Fibroblast of gingiva (primary cell): ENCODE results near the gene ADGRG3.

Experiments used
- DNase-seq: peaks from one replicate; pipeline ENCODE4 v3.0.0-alpha.2; 2011; ENCODE audit warnings: low read depth

ADGRG3 gene, protein sequence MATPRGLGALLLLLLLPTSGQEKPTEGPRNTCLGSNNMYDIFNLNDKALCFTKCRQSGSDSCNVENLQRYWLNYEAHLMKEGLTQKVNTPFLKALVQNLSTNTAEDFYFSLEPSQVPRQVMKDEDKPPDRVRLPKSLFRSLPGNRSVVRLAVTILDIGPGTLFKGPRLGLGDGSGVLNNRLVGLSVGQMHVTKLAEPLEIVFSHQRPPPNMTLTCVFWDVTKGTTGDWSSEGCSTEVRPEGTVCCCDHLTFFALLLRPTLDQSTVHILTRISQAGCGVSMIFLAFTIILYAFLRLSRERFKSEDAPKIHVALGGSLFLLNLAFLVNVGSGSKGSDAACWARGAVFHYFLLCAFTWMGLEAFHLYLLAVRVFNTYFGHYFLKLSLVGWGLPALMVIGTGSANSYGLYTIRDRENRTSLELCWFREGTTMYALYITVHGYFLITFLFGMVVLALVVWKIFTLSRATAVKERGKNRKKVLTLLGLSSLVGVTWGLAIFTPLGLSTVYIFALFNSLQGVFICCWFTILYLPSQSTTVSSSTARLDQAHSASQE

DNA sequence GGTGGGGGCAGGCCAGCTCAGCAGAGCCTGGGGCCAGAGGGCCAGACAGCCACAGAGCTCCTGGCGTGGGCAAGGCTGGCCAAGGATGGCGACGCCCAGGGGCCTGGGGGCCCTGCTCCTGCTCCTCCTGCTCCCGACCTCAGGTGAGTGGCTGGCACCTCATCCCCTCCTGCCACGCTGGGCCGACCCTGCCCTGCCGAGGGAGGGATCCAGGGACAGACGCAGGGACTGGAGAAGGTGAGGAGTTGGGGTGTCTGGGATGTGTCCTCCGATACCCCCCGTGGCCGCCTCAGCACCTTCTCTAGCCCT lies at the start of gene ADGRG3:
ADGRG3 (plus strand) TSS at position 44 of the 309 bp plus-strand sequence; CDS start at position 86, 42 bp downstream.
- no peak for DNase-seq

DNA sequence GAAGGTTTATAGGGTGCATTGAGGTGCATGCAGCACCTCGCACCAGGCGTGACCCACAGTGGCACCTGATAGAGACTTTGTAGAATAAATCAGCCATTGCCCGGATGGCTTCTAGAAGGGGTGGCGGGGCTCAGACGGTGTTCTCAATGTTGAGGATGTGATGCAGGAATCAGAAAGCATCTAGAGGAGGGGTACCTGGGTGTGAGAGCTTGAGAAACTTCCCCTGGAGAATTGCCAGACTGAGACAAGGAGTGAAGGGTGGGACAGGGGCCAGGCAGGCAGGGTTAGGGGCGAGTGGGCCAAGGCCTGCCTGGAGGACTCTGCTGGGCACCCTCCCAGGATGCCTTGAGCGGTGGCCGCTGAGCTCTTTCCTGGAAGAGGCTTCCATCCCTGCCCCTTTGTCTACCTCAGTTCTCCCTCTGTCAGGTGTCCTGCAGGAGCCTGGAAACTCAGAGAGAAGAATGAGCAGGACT lies 48.9 kb upstream of the ADGRG3 start:
- no peak for DNase-seq

DNA sequence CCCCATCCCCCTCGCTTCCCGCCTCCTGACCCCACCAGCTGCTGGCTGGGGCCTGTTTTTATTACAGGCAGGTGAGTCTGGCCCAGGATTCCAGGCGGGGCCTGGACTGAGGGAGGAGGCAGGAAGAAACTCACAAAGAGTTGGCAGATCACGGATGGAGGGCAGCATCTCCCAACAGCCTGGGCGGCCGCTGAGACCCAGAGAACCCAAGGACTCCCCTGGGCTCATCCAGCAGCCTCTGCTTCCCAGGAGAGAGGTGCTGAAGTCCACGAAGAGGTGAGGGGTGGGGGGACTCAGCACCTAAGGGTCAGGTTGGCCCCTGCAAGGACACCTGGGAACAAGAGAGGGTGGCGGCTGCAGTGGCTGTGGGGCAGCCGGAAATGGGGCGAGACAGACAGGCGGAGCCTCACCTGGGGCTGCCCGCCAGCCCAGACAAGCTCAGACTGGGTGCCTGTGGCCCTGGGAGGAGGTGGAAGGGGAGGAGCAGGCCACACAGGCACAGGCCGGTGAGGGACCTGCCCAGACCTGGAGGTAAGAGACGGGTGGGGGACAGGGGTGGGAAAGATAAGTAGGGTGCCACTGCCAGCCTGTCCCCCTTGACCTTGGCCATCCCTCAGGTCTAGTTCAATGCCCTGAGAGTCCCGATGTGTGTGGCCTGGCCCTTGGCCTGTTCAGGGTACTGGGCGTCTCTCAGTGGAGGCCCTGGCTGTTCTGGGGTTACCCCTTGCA lies 48.3 kb upstream of the ADGRG3 start:
- DNase-seq: no peak

DNA sequence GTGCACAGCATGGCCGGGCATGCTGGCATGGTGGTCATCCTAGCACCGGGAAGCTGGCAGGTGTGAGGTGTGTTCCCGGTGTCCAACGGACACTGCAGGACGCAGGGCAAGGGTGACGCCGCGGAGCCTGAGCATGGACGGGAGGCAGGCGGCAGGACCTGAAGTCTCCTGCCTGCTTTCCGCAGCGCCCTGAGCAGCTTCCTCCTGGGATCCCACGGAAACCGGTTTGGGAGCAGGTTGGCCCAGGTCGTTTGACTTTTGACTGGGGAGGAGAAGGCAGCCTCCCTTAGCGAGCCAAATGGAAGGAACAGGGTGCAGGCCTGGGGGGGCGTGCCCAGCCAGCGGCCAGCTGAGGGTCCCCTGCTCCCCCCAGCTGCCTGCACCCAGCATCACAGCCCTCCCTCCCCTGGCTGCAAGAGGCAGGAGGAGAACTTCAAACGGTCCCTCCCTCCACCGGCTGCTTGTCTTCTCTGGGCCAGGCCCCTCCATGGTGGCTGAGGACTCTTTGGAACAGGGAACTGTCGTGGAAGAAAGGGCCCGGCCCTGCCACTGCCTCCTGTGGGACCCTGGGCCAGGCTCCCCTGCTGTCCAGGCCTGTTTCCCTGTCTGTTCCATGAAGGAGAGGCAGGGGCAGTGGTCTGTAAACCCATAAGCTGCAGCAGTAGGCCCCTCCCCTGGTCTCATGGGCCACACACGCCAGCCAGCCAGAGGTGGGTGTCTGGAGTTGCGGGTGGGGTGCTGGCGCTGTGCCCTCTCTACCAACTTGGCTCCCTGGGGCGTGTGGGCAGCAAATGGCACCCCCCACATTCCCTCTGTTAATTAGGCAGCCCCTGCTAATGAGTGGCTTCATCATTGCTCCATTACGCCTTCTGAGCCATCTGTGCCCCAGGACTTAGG lies 47.5 kb upstream of the ADGRG3 start:
- DNase-seq: no peak

DNA sequence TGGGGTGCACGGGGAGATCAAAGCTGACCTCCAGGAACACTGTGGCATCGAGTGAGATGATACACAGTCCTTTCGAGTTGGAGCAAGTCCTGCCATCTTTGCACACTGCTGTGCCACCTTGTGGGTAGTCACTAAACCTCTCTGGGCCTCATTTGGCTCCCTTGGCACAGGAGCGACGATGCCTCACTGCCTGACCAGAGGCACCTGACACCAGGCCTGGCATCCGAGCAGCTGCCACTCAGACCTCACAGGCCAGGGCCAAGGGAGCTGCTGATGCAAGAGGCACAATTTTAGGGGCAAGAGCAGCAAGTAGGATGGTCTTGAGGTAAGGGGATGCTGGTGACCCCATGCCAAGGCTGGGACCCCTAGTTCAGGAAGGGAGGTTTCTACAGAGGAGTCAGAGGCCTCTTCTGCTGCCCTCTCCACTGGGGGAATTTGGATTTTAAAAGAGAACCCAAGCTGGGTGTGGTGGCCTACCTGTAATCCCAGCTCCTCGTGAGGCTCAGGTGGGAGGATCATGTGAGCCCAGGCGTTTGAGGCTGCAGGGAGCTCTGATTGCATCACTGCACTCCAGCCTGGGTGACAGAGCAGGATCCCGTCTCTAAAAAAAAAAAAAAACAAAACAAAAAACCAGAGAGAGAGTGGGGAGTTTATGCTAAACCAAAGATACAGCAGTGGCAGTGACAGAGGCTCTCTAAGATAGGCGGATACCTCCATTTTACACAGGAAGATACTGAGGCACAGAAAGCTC lies 46.4 kb upstream of the ADGRG3 start:
- no peak for DNase-seq

DNA sequence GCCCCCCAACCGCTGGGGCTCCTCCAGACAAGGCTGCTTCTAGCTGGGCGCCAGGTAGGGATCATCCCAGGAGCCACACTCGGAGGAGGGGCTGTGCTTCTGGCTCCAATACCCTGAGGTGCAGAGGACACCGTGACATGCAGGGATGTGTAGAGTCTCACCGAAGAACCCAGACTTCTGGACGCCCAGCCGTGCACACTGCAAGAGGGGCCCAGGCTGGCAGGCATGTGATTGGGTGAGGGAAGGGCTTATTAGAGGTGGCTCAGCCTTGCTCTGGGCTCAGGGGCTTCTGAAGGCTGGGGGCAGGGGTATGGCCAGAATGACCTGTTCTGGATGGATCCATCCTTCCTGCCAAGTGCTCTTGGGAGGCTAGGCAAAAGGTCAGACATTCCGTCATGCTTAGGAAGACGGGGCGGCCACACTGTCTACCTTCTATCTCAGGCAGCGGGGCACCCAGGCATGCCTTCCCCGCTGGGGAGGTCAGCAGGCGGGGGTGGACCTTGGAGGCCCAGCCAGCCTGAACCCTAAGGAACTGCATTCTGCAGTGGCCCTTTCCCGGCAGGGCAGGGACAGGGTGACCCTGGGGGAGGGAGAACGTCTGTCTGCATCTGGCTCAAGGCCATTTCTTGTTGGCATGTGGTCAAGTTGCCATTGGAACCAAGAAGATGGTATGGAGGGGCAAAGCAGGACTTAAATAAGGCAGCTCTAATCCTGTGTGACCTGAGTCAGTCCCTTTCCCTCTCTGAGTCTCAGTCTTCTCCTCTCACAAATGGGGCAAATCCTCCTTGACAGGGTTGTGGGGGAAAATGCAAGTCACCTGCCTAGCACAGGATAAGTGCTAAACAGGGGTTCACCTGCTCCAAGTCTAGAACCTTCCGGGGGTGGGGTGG lies 45.5 kb upstream of the ADGRG3 start:
- no peak for DNase-seq

DNA sequence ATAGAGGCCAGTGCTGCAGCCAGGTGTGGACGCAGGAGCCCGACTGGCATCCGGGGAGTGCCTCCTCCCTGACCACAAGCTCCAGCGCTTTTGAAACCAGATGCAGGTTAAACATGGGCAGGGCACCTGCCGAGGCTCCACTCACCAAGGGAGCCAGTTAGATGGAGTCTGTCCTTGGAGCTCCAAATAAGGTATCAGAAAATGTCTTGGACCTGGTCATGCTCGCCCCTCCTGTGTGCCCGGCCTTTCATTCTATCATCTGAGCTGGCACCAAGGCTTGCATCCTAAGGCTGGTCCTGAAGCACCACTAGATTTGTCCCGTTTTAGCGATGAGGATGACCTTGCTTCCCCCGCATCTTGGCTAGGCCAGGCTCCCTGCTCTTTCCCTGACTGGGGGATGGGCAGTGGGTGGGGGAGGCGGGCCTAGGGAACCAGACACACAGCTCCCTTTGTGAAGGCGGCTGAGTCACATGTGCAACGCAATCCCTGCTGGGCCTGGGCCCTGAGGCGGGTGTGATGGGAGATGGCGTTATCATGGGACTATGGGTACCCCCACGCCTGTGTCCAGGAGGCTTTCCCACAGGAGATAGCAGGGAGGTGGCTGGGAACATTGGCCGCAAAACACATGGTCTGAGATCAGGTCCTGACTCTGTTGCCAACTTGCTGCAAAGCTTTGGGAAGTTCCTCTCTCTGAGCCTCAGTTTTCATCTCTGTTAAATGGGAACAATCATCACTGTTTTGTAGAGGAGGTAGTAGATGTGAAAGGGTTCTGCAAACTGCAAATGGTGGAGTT lies 44.7 kb upstream of the ADGRG3 start:
- DNase-seq: no peak

DNA sequence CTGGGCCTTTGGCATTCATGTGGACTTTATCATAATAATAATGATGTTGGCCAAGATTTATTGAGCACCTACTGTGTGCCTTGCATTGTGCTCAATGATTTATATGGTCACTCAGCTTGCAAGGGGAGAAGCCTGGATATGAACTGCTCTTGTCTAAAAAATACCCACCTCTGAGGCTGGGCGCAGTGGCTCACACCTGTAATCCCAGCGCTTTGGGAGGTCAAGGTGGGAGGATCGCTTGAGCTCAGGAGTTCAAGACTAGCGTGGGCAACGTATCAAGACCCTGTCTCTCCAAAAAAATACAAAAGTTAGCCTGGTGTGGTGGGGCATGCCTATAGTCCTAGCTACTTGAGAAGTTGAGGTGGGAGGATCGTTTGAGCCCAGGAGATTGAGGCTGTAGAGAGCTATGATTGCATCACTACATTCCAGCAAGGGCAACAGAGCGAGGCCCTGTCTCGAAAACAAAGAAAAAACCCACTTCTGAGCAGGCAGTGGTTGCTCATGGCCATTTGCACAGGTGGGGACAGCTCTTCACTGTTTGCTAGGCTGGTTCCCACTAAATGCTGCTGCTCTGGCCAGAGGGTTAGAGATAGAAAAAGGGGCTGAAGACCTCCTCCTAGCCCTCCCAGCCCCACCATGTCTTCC lies 43.9 kb upstream of the ADGRG3 start:
- no peak for DNase-seq

DNA sequence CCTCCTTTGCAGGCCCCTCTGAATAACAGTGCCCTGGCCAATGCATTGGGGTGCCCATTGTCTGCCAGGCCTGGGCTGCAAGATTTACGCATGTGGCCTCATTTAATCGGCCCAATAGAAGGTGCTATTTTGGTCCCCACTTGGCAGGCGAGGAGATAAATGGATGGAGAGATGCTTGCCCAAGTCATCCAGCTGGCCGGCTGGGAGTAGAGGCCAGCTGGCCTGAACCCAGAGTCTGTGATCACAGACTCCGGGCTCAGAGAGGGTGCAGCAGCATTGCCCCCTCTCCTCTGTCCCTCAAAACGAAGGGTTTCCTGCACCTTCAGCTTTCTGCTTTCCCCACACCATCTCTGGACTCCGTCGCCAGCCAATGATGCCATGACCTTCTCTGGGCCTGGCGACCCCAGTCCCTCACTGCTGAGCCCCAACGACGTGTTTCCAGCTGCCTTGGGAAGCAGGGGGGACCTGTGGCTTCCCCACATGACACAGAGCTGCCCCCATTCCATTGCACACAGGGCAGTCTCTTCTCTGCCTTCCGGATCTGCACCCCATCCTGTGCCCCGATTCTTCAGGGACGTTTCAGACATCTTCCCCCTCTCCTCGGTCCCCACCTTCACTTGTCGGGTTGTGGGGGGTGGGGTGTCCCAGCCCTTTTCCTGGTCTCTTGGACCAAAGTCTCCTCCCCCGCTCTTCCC lies 43.2 kb upstream of the ADGRG3 start:
- DNase-seq: no peak

DNA sequence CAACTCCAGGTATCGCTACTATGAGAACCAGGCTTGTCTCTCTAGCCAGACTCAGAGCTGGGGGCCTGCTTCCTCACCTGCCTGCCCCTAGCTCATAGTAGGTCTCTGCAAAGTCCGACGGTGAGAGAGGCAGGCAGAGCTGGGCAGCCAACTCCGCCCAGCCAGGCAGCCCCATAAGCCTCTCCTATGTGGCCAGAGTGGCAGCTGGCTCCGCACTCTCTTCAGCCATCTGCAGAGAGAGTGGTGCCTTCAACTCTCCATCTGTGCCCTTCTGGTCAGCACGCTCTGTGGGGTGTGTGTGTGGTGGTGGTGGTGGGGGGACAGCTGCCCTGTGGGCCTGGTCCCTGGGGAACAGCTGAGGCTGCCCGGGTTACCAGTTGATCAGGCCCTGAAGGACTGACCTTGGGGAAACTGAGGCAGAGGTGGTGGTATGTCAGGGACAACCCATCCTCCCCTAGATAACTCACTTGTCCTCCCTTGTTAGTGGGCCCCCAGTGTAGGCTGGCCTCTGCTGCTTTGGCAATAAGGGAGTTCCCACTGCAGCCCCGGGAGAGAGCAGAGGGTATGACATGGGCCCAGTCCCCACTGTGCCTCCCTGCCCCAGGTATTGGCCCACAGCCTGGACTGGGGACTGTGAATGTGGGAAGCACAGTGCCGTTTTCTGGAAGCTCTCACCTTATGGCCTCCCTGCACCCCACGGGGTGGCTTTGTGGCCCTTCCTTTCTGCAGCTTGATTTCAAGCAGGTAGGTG lies 41.5 kb upstream of the ADGRG3 start:
- DNase-seq: no peak

DNA sequence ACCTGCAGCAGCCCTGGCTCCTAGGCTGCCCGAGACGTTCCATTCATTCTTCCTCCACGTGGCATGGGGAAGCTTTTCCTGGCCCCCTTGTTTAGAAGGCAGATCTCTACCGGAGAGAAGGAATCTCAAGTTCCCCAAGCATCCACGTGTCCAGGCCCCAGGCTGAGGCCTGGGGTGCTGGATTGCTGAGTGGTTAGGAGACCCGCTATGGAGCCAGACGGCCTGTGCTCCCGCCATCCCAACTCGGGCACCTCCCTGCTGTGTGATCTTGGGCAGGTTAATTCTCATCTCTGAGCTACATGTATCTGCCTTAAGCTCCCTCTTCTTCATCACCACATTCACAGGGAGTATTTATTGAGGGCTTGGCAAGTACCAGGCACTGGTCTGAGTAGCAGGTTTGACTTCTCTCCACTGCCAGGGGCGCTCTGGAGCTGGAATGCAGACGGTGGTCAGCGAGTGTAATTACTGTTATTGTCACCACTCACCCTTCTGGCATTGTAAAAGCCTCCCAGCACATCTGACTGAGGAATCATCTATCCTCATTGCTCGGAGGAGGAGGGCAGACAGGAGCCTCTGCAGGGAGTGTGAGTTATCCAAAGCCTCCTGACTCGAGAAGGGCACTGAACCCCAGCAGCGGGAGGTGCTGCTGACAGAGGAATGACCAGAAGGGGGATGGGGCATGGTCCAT lies 40.8 kb upstream of the ADGRG3 start:
- peak; percentile 57 for DNase-seq

DNA sequence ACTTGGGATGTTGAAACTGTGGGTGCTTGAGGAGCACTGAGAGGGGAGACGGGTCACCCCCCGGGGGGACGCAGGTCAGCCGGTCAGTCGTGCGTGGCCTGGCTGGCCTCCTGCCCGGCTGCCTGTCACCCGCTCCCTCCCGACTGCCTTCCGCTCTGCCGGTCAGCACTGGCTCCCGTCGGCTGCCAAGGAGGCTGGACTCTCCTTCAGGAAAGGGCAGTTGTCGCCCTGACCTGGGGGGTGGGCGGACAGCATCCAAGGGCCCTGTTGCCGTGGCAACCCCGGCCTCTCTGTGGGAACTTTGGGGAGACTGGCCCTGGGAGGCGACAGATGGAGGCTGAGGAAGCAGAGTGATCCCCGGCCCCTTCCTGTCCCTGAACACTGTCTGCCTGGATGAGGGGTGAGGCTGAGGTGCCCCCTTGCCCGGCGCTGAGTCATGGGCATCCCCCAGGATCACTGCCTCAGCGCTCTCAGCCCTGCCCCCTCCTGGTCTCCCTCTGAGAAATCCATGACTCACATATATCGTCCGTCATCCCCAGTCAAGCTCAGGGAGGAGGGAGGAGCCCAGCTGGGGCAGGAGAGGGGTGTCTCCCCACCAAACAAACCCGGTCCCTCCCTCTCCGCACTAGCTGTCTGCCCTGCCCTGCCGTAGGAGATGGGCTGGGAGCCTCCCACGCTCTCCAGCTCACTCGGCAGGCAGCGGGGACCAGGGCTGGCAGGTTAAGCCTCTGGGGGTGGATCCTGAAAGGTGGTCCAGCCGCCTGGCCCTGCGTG lies 39.9 kb upstream of the ADGRG3 start, which contains the start of gene ADGRG1:
ADGRG1 (plus strand) TSS at position 623 of the 774 bp plus-strand sequence. CDS start 21,658 bp downstream, outside the sequence.
- DNase-seq: peak; percentile 85

DNA sequence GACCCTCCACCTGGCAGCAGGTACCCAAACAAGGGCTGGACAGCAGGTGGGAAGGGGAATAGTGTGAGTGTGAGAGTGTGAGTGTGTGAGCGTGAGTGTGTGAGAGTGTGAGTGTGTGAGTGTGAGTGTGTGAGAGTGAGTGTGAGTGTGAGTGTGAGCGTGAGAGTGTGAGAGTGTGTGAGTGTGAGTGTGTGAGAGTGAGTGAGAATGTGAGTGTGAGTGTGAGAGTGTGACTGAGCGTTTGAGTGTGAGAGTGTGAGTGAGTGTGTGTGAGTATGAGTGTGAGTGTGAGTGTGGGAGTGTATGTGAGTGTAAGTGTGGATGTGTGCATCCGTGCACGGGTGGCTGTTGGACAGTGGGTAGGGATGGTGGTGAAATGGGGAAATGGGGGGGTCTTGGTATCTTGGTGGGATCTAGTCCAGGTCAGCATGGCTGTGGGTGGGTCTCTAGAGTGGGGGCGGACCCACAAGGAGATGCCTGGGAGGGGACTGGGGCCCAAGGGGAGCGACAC lies 39.3 kb upstream of the ADGRG3 start:
- no peak for DNase-seq

DNA sequence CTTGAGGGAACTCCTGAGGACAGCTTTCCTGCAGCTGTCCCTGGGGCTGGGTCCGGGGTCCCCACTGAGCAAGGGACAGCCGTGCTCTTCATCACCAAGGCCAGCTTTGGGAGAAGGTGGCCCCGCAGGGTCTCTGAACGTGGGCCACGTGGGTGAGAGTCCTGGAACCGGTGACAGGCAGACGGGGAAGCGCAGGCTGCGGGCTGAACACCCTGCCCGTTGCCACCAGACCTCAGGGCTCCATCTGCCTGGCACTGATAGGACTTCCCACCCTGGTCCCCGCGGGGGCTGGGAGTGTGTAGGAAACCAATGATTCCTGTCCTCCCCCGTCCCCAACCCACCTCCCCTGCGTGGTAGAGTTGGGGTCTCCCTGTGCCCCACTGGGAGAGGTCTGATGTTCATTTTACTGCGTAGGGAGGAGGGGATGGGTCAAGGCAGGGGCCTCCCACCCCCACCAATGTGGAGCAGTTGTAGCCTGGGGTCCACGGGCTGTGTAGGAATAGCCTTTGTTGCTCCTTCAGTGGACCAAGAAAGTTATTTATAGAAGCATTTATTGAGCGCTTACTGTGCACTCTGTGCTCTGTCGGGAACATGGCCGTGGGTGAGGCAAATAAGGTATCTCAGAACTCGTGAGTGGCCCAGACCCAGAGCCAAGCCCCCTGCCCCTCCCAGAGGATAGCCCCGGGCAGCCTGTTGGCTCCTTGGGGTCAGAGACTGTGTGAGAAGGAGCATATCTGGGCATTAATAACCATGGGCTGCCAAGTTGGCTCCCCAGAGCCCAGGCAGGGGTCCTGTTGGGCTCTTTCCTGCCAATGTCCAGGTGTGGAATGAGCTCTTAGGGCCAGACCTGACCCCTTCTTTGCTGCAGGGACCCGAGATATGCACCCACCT lies 38.3 kb upstream of the ADGRG3 start:
- DNase-seq: no peak

DNA sequence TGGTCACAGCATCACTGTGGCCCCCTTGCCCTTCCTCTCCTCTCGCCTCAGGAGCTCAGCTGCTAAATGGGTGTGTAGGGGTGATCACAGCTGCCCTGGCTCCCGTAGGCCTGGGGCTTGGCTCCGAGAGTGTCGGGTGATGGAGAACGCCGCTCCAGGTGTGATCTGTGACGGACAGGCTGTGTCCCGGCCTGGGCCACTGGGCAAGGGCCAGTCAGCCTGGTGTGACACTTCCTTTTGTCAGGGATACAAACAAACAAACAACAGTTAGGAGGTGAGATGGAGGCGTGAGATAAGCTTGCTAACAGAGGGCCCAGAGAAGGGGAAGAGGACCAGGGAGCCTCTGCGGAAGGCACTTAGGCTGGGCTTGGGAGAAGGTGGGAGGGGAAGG lies 37.7 kb upstream of the ADGRG3 start:
- DNase-seq: no peak
